ENCODE results near the gene ATP1A3. TPM values are rescaled to one million over a fixed set of nuclear protein-coding genes. Genes with fewer than 3 reads are reported as not detected.

Gene ATP1A3
- total RNA-seq, 2 experiments from 2014 or later, result 3.2 to 4.6 TPM

DNA sequence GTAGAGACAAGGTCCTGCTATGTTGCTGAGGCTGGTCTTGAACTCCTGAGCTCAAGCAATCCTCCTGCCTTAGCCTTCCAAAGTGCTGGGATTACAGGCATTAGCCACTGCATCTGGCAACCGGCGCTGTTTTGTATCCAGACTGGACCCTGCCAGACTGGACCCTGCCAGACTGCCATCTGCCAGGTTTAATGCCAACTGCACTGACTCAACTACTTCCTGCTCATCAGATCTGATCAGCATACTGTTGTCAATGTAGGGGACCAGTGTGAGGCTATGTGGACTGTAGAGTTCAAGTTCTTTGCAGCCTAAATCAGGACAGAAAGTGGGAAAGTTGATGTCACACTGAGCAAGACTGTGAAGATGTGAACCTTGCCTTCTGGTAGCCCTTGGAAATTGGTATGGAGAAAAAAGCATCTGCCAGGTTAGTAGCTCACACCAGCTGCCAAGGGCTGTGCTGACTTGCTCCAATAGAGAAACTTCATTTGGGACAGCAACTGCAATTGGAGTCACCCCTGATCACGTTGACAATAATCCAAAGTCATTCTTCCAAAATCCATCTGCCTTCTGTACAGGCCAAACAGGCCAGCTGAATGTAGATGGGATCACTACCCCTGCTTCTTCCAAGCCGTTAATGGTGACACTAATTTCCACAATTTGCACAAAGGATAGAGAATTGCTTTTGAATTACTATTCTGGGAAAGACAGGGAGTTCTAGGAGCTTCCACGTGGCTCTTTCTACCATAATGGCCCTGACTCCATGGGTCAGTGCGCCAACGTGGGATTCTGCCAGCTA, 36.8 kb upstream of the ATP1A3 start:
- Mint-ChIP-seq H3K36me3 (ENCODE audit: low read depth) (no peaks in the 10 kb centered on the region), H3K4me1 (ENCODE audit: low read depth) (no peaks in the 10 kb centered on the region), H3K4me3 (no peak overlapping the region), H3K27ac (no peak overlapping the region), H3K9me3 (no peaks in the 10 kb centered on the region), H3K27me3 (peaks cover 25% of the 10 kb centered on the region)
- Histone ChIP-seq H3K27ac (ENCODE audit: low read depth in 1 of 2, low read length in 2 of 2) (no peak overlapping the region), H3K27me3 (ENCODE audit: control insufficient read depth in 1 of 2, insufficient read depth in 2 of 2, low read length in 2 of 2) (no peaks in the 10 kb centered on the region), H3K36me3 (ENCODE audit: insufficient read depth, low read length) (no peaks in the 10 kb centered on the region), H3K4me3 (ENCODE audit: low read length) (no peak overlapping the region), H3K4me1 (ENCODE audit: insufficient read depth, low read length) (peaks cover 6% of the 10 kb centered on the region), H3K9me3 (ENCODE audit: control insufficient read depth in 1 of 2, insufficient read depth in 1 of 2, low read length in 2 of 2) (no peaks in the 10 kb centered on the region)
- no peak for DNase-seq
- CTCF ChIA-PET, result no interaction called here
- ATAC-seq (ENCODE audit: poor library complexity), result no peak
- TF ChIP-seq, protein P1, sequence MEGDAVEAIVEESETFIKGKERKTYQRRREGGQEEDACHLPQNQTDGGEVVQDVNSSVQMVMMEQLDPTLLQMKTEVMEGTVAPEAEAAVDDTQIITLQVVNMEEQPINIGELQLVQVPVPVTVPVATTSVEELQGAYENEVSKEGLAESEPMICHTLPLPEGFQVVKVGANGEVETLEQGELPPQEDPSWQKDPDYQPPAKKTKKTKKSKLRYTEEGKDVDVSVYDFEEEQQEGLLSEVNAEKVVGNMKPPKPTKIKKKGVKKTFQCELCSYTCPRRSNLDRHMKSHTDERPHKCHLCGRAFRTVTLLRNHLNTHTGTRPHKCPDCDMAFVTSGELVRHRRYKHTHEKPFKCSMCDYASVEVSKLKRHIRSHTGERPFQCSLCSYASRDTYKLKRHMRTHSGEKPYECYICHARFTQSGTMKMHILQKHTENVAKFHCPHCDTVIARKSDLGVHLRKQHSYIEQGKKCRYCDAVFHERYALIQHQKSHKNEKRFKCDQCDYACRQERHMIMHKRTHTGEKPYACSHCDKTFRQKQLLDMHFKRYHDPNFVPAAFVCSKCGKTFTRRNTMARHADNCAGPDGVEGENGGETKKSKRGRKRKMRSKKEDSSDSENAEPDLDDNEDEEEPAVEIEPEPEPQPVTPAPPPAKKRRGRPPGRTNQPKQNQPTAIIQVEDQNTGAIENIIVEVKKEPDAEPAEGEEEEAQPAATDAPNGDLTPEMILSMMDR (IDR thresholded peaks at IDR 0.05), result no peak
- intact Hi-C loops (cut with DNase I, micrococcal nuclease), result loop anchor here in 1 of 2 experiments (5.0 kb wide), 1 partner anchor 174 kb away; no protein-coding TSS in a partner anchor
- POLR2A ChIA-PET, result no interaction called here

DNA sequence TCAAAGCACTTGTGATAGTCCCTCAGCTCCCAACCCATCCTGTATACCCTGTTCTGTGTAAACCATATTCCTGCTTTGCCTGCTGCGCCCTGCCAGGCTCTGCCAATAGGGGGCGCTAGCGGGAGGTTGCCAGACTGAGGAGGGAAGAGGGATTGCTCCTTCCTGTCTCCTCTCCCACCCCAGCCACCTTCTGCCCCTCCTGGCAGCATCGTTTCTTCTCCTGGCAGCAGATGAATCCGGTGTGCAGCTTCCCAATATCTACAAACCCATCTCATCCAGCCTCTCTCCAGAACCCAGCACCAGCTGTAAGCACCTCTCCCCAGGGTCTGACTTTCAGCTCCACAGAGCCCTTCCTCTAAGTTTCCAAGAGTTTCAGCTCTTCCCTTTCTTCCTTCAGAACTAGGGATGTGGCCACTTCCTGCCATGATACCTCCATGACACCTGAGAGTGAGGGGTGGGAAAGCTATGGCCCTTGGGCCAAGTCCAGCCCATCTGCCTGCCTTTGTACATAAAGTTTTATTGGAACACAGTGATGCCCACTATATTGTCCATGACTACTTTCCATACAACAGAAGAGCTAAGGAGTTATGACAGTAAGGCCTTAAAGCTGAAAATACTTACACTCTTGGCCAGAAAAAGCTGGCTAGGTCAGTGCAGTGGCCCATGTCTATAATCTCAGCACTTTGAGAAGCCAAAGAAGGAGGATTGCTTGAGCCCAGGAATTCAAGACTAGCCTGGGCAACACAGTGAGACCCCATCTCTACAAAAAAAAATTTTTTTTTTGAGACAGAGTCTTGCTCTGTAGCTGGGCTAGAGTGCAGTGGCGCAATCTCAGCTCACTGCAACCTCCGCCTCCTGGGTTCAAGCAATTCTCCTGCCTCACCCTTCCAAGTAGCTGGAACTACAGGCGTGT, 34.5 kb upstream of the ATP1A3 start:
- ChIA-PET POLR2A (interaction anchor here (0.7 kb wide), 1 partner anchor 169 kb away, joined by 3 read pairs; no protein-coding TSS in a partner anchor), CTCF (no interaction called here)
- Mint-ChIP-seq H3K27me3 (peaks cover 24% of the 10 kb centered on the region), H3K4me1 (ENCODE audit: low read depth) (no peaks in the 10 kb centered on the region), H3K36me3 (ENCODE audit: low read depth) (no peaks in the 10 kb centered on the region), H3K4me3 (no peak overlapping the region), H3K9me3 (no peaks in the 10 kb centered on the region), H3K27ac (no peak overlapping the region)
- no peak for ATAC-seq (ENCODE audit: poor library complexity)
- intact Hi-C loops (cut with DNase I, micrococcal nuclease), result no loop called here
- no peak overlapping the region for H3K4me3 ChIP-seq (ENCODE audit: low read length)
- no peaks in the 10 kb centered on the region for H3K4me1 ChIP-seq (ENCODE audit: insufficient read depth, low read length)
- DNase-seq, result peak in 4 of 14 experiments; percentile 3 to 22 (median 16)
- H3K27ac ChIP-seq (ENCODE audit: low read depth in 1 of 2, low read length in 2 of 2), result no peak overlapping the region
- peaks cover 0 to 6% of the 10 kb centered on the region in 2 experiments for H3K27me3 ChIP-seq (ENCODE audit: control insufficient read depth in 1 of 2, insufficient read depth in 2 of 2, low read length in 2 of 2)
- H3K9me3 ChIP-seq (ENCODE audit: control insufficient read depth in 1 of 2, insufficient read depth in 1 of 2, low read length in 2 of 2), result no peaks in the 10 kb centered on the region
- H3K36me3 ChIP-seq (ENCODE audit: insufficient read depth, low read length), result no peaks in the 10 kb centered on the region
- TF ChIP-seq, protein P1 (IDR thresholded peaks at IDR 0.05), result peak; percentile 20

GRCh38 chr19:42024622-42025111, 30.6 kb upstream of the ATP1A3 start:
- Histone ChIP-seq H3K36me3 (ENCODE audit: insufficient read depth, low read length) (no peaks in the 10 kb centered on the region), H3K4me1 (ENCODE audit: insufficient read depth, low read length) (no peaks in the 10 kb centered on the region), H3K27me3 (ENCODE audit: control insufficient read depth in 1 of 2, insufficient read depth in 2 of 2, low read length in 2 of 2) (peaks cover 0 to 6% of the 10 kb centered on the region in 2 experiments), H3K27ac (ENCODE audit: low read depth in 1 of 2, low read length in 2 of 2) (no peak overlapping the region), H3K9me3 (ENCODE audit: control insufficient read depth in 1 of 2, insufficient read depth in 1 of 2, low read length in 2 of 2) (no peaks in the 10 kb centered on the region), H3K4me3 (ENCODE audit: low read length) (no peak overlapping the region)
- Mint-ChIP-seq H3K9me3 (no peaks in the 10 kb centered on the region), H3K36me3 (ENCODE audit: low read depth) (no peaks in the 10 kb centered on the region), H3K4me3 (no peak overlapping the region), H3K4me1 (ENCODE audit: low read depth) (no peaks in the 10 kb centered on the region), H3K27me3 (peaks cover 20% of the 10 kb centered on the region), H3K27ac (no peak overlapping the region)
- ChIA-PET POLR2A (no interaction called here), CTCF (no interaction called here)
- ATAC-seq (ENCODE audit: poor library complexity) (no peak), DNase-seq (no peak)
- intact Hi-C loops (cut with DNase I, micrococcal nuclease), result no loop called here
- TF ChIP-seq, protein P1 (IDR thresholded peaks at IDR 0.05), result no peak

Data from CD4-positive, alpha-beta T cell (primary cell).